ENCODE results near the gene FADS3. TPM values are rescaled to one million over a fixed set of nuclear protein-coding genes. Genes with fewer than 3 reads are reported as not detected.
A peak's percentile ranks its signal among the peaks of the same experiment; 100 is the strongest.

Gene FADS3
- total and polyA plus RNA-seq, 2 donors (not counting 1 experiment from before 2014, with no cell fraction given): 79.9 to 224 TPM

DNA sequence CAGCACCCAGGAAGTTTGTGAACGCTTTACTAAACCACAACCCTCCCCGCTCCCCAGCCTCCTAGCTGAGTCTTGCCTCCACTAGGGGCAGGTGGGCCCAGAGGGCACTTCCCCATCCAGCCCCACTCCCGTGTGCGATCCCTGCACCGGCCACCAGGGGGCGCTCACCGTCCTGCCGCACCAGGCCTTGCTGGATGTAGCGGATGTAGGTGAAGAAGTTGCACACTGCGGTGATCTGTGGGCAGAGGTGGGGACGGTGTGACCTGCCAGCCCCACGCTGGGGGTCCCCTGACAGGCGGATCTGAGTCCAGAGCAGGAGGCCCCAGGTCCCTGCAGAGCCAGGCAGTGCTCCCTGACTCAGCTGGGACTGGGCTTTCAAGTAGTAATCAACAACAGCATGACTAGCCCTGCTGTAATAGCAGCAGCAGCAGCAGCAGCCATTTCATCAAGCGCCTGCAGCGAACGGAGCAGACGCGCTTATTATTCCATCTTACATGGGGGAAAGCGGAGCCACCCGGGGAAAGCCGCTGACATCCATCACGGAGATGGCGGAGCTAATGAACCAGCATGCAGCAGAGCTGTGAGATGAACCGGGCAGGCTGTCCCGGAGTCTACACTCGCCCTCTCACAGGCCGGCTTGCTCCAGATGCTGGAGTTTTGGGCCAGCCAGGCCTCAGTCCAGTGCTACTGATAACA, 7.9 kb upstream of the FADS3 start:
- Histone ChIP-seq H3K79me2 (ENCODE audit: control insufficient read depth, insufficient read depth, low read length) (no peaks in the 10 kb centered on the region), H2AFZ (ENCODE audit: low read length) (no peak overlapping the region)

GRCh38 chr11:61898247-61898582, 6.9 kb upstream of the FADS3 start:
- Histone ChIP-seq H3K4me3 (replicated peaks in 1 of 4; ENCODE audit: control extremely low read depth in 1 of 4, insufficient read depth in 1 of 4, low read depth in 3 of 4, low read length in 4 of 4) (no peak overlapping the region), H3K9ac (ENCODE audit: insufficient read depth, low read length) (no peak overlapping the region), H3K27ac (ENCODE audit: insufficient read depth, low read length) (no peak overlapping the region), H3K27me3 (ENCODE audit: control insufficient read depth, insufficient read depth, low read length) (no peaks in the 10 kb centered on the region), H3K4me2 (ENCODE audit: extremely low read depth, insufficient read depth, low read length) (no peak overlapping the region), H3K36me3 (ENCODE audit: control insufficient read depth, insufficient read depth, low read length) (peaks cover 2% of the 10 kb centered on the region), H3K79me2 (ENCODE audit: control insufficient read depth, insufficient read depth, low read length) (no peaks in the 10 kb centered on the region), H3K4me1 (ENCODE audit: control insufficient read depth, extremely low read depth, insufficient read depth, low read length) (no peaks in the 10 kb centered on the region), H2AFZ (ENCODE audit: low read length) (no peak overlapping the region), H3K9me3 (ENCODE audit: control insufficient read depth, insufficient read depth, low read depth, low read length) (no peaks in the 10 kb centered on the region), H4K20me1 (ENCODE audit: control insufficient read depth, extremely low read depth, insufficient read depth, low read length) (no peaks in the 10 kb centered on the region)
- TF ChIP-seq EZH2 (IDR thresholded peaks at IDR 0.05; ENCODE audit: low read length, missing control alignments) (no peak), CTCF (conservative IDR thresholded peaks at IDR 0.05 in 1 of 2, IDR thresholded peaks at IDR 0.05 in 1 of 2; ENCODE audit: low read depth in 1 of 2, low read length in 2 of 2) (no peak)
- DNase-seq (ENCODE audit: low read depth in 2 of 2): no peak

More for the DNA sequence above, 7.9 kb upstream of the FADS3 start:
- Histone ChIP-seq H3K4me2 (ENCODE audit: extremely low read depth, insufficient read depth, low read length) (no peak overlapping the region), H3K36me3 (ENCODE audit: control insufficient read depth, insufficient read depth, low read length) (peaks cover 2% of the 10 kb centered on the region), H3K4me1 (ENCODE audit: control insufficient read depth, extremely low read depth, insufficient read depth, low read length) (no peaks in the 10 kb centered on the region), H3K27me3 (ENCODE audit: control insufficient read depth, insufficient read depth, low read length) (no peaks in the 10 kb centered on the region), H3K4me3 (replicated peaks in 1 of 4; ENCODE audit: control extremely low read depth in 1 of 4, insufficient read depth in 1 of 4, low read depth in 3 of 4, low read length in 4 of 4) (no peak overlapping the region), H3K9ac (ENCODE audit: insufficient read depth, low read length) (no peak overlapping the region), H3K9me3 (ENCODE audit: control insufficient read depth, insufficient read depth, low read depth, low read length) (no peaks in the 10 kb centered on the region), H4K20me1 (ENCODE audit: control insufficient read depth, extremely low read depth, insufficient read depth, low read length) (no peaks in the 10 kb centered on the region), H3K27ac (ENCODE audit: insufficient read depth, low read length) (no peak overlapping the region)
- DNase-seq (ENCODE audit: low read depth in 2 of 2): peak; percentile 51 to 68
- no peak for TF ChIP-seq EZH2 (IDR thresholded peaks at IDR 0.05; ENCODE audit: low read length, missing control alignments)
- peak; percentile 93 to 97 for TF ChIP-seq CTCF (conservative IDR thresholded peaks at IDR 0.05 in 1 of 2, IDR thresholded peaks at IDR 0.05 in 1 of 2; ENCODE audit: low read depth in 1 of 2, low read length in 2 of 2)

DNA sequence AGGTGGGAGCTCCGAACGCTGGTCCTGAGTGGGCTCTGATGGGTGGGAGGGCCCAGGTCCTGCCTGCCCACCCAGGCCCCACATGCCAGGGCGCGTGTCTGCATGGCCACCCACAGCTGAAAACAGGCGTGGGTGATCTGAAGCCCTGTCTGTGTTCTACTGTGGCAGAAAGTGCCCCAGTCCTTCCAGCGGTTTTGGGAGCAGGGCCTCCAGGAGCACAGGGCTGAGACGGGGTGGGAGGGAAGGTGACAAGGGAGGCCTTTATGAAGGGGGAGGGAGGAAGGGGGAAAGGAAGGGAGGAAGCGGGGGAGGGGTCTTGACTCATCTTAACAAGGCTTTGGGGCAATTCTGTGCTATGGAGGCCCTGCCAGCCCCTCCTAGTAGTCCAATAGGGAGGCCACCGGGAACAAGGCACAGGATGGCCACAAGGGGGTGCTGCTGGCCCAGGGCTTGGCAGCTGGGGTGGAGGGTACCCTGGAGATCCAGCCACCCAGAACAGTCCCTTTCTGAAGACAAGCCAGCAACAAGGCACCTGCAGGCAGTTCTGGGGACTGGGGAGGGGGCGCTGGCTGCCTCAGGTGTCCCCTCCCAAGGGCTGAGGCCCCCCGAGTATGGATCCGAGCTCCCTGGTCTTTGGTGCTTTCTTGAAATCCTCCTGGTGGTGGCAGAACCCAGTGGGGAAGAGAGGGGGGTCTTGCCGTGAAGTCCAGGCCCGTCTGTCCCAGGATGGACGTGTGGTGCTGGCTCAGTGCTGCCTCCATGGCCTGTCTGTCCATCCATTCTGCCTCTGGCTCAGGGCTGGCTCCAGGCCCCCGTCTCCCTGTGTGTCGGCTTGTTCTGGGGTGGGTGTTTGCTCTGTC, 6.3 kb upstream of the FADS3 start:
- Histone ChIP-seq H3K27me3 (ENCODE audit: control insufficient read depth, insufficient read depth, low read length) (no peaks in the 10 kb centered on the region), H2AFZ (ENCODE audit: low read length) (no peak overlapping the region), H3K9me3 (ENCODE audit: control insufficient read depth, insufficient read depth, low read depth, low read length) (no peaks in the 10 kb centered on the region), H3K9ac (ENCODE audit: insufficient read depth, low read length) (no peak overlapping the region), H3K79me2 (ENCODE audit: control insufficient read depth, insufficient read depth, low read length) (no peaks in the 10 kb centered on the region), H4K20me1 (ENCODE audit: control insufficient read depth, extremely low read depth, insufficient read depth, low read length) (no peaks in the 10 kb centered on the region), H3K36me3 (ENCODE audit: control insufficient read depth, insufficient read depth, low read length) (peaks cover 2% of the 10 kb centered on the region), H3K4me3 (replicated peaks in 1 of 4; ENCODE audit: control extremely low read depth in 1 of 4, insufficient read depth in 1 of 4, low read depth in 3 of 4, low read length in 4 of 4) (no peak overlapping the region), H3K4me2 (ENCODE audit: extremely low read depth, insufficient read depth, low read length) (no peak overlapping the region), H3K4me1 (ENCODE audit: control insufficient read depth, extremely low read depth, insufficient read depth, low read length) (no peaks in the 10 kb centered on the region), H3K27ac (ENCODE audit: insufficient read depth, low read length) (no peak overlapping the region)
- peak; percentile 20 to 67 for DNase-seq (ENCODE audit: low read depth in 2 of 2)
- TF ChIP-seq CTCF (conservative IDR thresholded peaks at IDR 0.05 in 1 of 2, IDR thresholded peaks at IDR 0.05 in 1 of 2; ENCODE audit: low read depth in 1 of 2, low read length in 2 of 2) (peak; percentile 70 to 89), EZH2 (IDR thresholded peaks at IDR 0.05; ENCODE audit: low read length, missing control alignments) (no peak)

All from fibroblast of lung (primary cell).